Mammary epithelial cell (primary cell): Measurements from ENCODE around the gene ERN1.

Experiments
- CTCF ChIP-seq, 2 donors: IDR thresholded peaks in 1 of 2; conservative IDR thresholded peaks in 1 of 2; 2 replicates each; pipeline ENCODE4 v1.5.1; 2011 to 2012; ENCODE audit warnings: inconsistent platforms in 2 of 2, low read length in 2 of 2, mild to moderate bottlenecking in 2 of 2, control low read depth in 1 of 2, low read depth in 1 of 2; ENCODE audit not compliant: insufficient read depth in 1 of 2; ENCODE audit errors: extremely low read depth in 1 of 2
- EZH2 ChIP-seq: IDR thresholded peaks from 2 replicates; pipeline ENCODE4 v1.6.1; 2012; ENCODE audit warnings: low read length, inconsistent platforms, borderline replicate concordance

- TF ChIP-seq CTCF (conservative IDR thresholded peaks at IDR 0.05 in 1 of 2, IDR thresholded peaks at IDR 0.05 in 1 of 2; ENCODE audit: extremely low read depth in 1 of 2, insufficient read depth in 1 of 2, low read depth in 1 of 2, low read length in 2 of 2) (peak; percentile 27 to 30), EZH2 (no peak)
Measured at GRCh38 chr17:64017381-64017980, 112.5 kb downstream of the ERN1 start.
